H9 (cell line): Measurements from ENCODE around the gene FHIT. TPM values are rescaled to one million over a fixed set of nuclear protein-coding genes. Genes with fewer than 3 reads are reported as not detected.

Experiments
- DNase-seq: peaks from one replicate; pipeline ENCODE4 v3.0.0-alpha.2; 2017
- H2AFZ ChIP-seq: one replicate; pipeline ENCODE4 v1.6.1; 2013; ENCODE audit warnings: mild to moderate bottlenecking, low read length, control low read depth, moderate library complexity
- H2AK5ac ChIP-seq: 2 replicates; pipeline ENCODE4 v1.6.1; 2013; ENCODE audit warnings: low read length, control low read depth, mixed read lengths; ENCODE audit not compliant: insufficient read length
- H2BK120ac ChIP-seq: one replicate; pipeline ENCODE4 v1.6.1; 2013; ENCODE audit warnings: low read depth, mild to moderate bottlenecking, low read length, control low read depth, inconsistent platforms; ENCODE audit not compliant: poor library complexity, severe bottlenecking
- H2BK12ac ChIP-seq: 2 replicates; pipeline ENCODE4 v1.6.1; 2013; ENCODE audit warnings: low read length, control low read depth, mixed read lengths, low read depth; ENCODE audit not compliant: insufficient read length
- H2BK15ac ChIP-seq: 2 replicates; pipeline ENCODE4 v1.6.1; 2013; ENCODE audit warnings: low read depth, low read length, control low read depth
- H2BK20ac ChIP-seq: one replicate; pipeline ENCODE4 v1.6.1; 2013; ENCODE audit warnings: low read depth, mild to moderate bottlenecking, low read length, control low read depth, inconsistent platforms; ENCODE audit not compliant: poor library complexity, severe bottlenecking
- H2BK5ac ChIP-seq: 2 replicates; pipeline ENCODE4 v1.6.1; 2013; ENCODE audit warnings: low read length, control low read depth, mixed read lengths; ENCODE audit not compliant: insufficient read length
- H3K14ac ChIP-seq: 2 replicates; pipeline ENCODE4 v1.6.1; 2013; ENCODE audit warnings: low read length, control low read depth; ENCODE audit not compliant: insufficient read depth
- H3K18ac ChIP-seq: 2 replicates; pipeline ENCODE4 v1.6.1; 2013; ENCODE audit warnings: low read depth, mild to moderate bottlenecking, mixed read lengths, low read length, control low read depth; ENCODE audit not compliant: insufficient read length
- H3K23ac ChIP-seq: 2 replicates; pipeline ENCODE4 v1.6.1; 2013; ENCODE audit warnings: low read length, control low read depth, mixed read lengths, low read depth; ENCODE audit not compliant: insufficient read length
- H3K23me2 ChIP-seq: 2 replicates; pipeline ENCODE4 v1.6.1; 2013; ENCODE audit warnings: low read depth, mild to moderate bottlenecking, mixed read lengths, low read length, control low read depth; ENCODE audit not compliant: insufficient read length, poor library complexity, severe bottlenecking
- H3K27ac ChIP-seq: 2 replicates; pipeline ENCODE4 v1.5.1; 2013; ENCODE audit warnings: low read length, control low read depth, mixed read lengths, low read depth; ENCODE audit not compliant: insufficient read length
- H3K27me3 ChIP-seq: 2 replicates; pipeline ENCODE4 v1.6.1; 2013; ENCODE audit warnings: low read length, control low read depth, inconsistent platforms; ENCODE audit not compliant: insufficient read depth
- H3K4ac ChIP-seq: 2 replicates; pipeline ENCODE4 v1.6.1; 2013; ENCODE audit warnings: low read depth, mild to moderate bottlenecking, control low read depth, inconsistent platforms, low read length, moderate library complexity
- H3K4me1 ChIP-seq: 2 replicates; pipeline ENCODE4 v1.6.1; 2013; ENCODE audit warnings: low read length, control low read depth, inconsistent platforms; ENCODE audit not compliant: insufficient read depth
- H3K4me2 ChIP-seq: 2 replicates; pipeline ENCODE4 v1.6.1; 2013; ENCODE audit warnings: low read length, control low read depth, mixed read lengths; ENCODE audit not compliant: insufficient read length, insufficient read depth
- H3K56ac ChIP-seq: 2 replicates; pipeline ENCODE4 v1.6.1; 2013; ENCODE audit warnings: low read depth, mild to moderate bottlenecking, mixed read lengths, low read length, control low read depth; ENCODE audit not compliant: insufficient read length
- H3K79me1 ChIP-seq: 2 replicates; pipeline ENCODE4 v1.6.1; 2013; ENCODE audit warnings: low read depth, mild to moderate bottlenecking, moderate library complexity, low read length, control low read depth, inconsistent platforms; ENCODE audit not compliant: insufficient read depth, poor library complexity, severe bottlenecking
- H3K79me2 ChIP-seq: 2 replicates; pipeline ENCODE4 v1.6.1; 2013; ENCODE audit warnings: low read length, control low read depth, inconsistent platforms; ENCODE audit not compliant: insufficient read depth
- H3K9ac ChIP-seq: 2 replicates; pipeline ENCODE4 v1.6.1; 2013; ENCODE audit warnings: low read length, control low read depth, mixed read lengths; ENCODE audit not compliant: insufficient read length; ENCODE audit errors: extremely low read depth
- H3K9me3 ChIP-seq: one replicate; pipeline ENCODE4 v1.6.1; 2013; ENCODE audit warnings: low read depth, low read length, inconsistent platforms; ENCODE audit not compliant: control insufficient read depth
- H3T11ph ChIP-seq: one replicate; pipeline ENCODE4 v1.6.1; 2013; ENCODE audit warnings: mild to moderate bottlenecking, low read length, control low read depth, inconsistent platforms
- H4K20me1 ChIP-seq: one replicate; pipeline ENCODE4 v1.6.1; 2013; ENCODE audit not compliant: control insufficient read depth, insufficient read length, insufficient read depth
- H4K5ac ChIP-seq: 2 replicates; pipeline ENCODE4 v1.6.1; 2013; ENCODE audit warnings: low read depth, mild to moderate bottlenecking, mixed read lengths, low read length, control low read depth; ENCODE audit not compliant: insufficient read length
- H4K8ac ChIP-seq: replicated peaks from 2 replicates; pipeline ENCODE4 v1.6.1; 2013; ENCODE audit warnings: low read length, control low read depth, mixed read lengths, low read depth; ENCODE audit not compliant: insufficient read length
- H4K91ac ChIP-seq: 2 replicates; pipeline ENCODE4 v1.6.1; 2013; ENCODE audit warnings: low read depth, mild to moderate bottlenecking, moderate library complexity, mixed read lengths, low read length, control low read depth; ENCODE audit not compliant: insufficient read length
- H3K27ac Mint-ChIP-seq, 3 experiments: 2 replicates in 2 of 3; 3 replicates in 1 of 3; pipeline ENCODE4 v1.8.0; 2020 to 2021; ENCODE audit warnings: mixed read lengths in 3 of 3, mild to moderate bottlenecking in 1 of 3, moderate library complexity in 1 of 3
- H3K27me3 Mint-ChIP-seq: 2 replicates; pipeline ENCODE4 v1.8.0; 2021; ENCODE audit warnings: low read depth, mild to moderate bottlenecking, moderate library complexity, mixed read lengths
- H3K36me3 Mint-ChIP-seq, 3 experiments: 2 replicates in 2 of 3; 3 replicates in 1 of 3; pipeline ENCODE4 v1.8.0; 2020 to 2021; ENCODE audit warnings: low read depth in 3 of 3, mixed read lengths in 3 of 3; ENCODE audit not compliant: insufficient read depth in 1 of 3
- H3K4me1 Mint-ChIP-seq, 2 experiments: 2 replicates each; pipeline ENCODE4 v1.8.0; 2020; ENCODE audit warnings: mixed read lengths in 2 of 2
- H3K4me3 Mint-ChIP-seq, 2 experiments: 2 replicates in 1 of 2; 3 replicates in 1 of 2; pipeline ENCODE4 v1.8.0; 2020 to 2021; ENCODE audit warnings: mild to moderate bottlenecking in 2 of 2, mixed read lengths in 2 of 2, moderate library complexity in 1 of 2
- H3K9me3 Mint-ChIP-seq, 2 experiments: 2 replicates in 1 of 2; 3 replicates in 1 of 2; pipeline ENCODE4 v1.8.0; 2020; ENCODE audit warnings: mild to moderate bottlenecking in 2 of 2, mixed read lengths in 2 of 2, moderate library complexity in 1 of 2
- WGBS: extraction: QIAGEN DNeasy Blood & Tissue Kit; methylation state at CpG from one replicate; pipeline ENCODE4 v1.1.7; 2013; ENCODE audit warnings: missing lambda C conversion rate, low lambda C conversion rate, mixed read lengths; ENCODE audit not compliant: insufficient read length; ENCODE audit errors: extremely low coverage; 5-methylcytosine and 5-hydroxymethylcytosine counted together
- total RNA-seq: library from RNA; stranded (reverse); gene quantifications from 2 replicates; pipeline ENCODE4 v1.2.1, GENCODE V29; 2021
- TF ChIP-seq, protein P1 (sequence below): fragments of 200-600 bp; sonication (generic); conservative IDR thresholded peaks from 3 replicates; pipeline ENCODE4 v1.8.0; 2021; ENCODE audit warnings: antibody characterized with exemption, mild to moderate bottlenecking

The FHIT gene
- total RNA-seq, 1 experiment from 2014 or later = 3.0 TPM

DNA sequence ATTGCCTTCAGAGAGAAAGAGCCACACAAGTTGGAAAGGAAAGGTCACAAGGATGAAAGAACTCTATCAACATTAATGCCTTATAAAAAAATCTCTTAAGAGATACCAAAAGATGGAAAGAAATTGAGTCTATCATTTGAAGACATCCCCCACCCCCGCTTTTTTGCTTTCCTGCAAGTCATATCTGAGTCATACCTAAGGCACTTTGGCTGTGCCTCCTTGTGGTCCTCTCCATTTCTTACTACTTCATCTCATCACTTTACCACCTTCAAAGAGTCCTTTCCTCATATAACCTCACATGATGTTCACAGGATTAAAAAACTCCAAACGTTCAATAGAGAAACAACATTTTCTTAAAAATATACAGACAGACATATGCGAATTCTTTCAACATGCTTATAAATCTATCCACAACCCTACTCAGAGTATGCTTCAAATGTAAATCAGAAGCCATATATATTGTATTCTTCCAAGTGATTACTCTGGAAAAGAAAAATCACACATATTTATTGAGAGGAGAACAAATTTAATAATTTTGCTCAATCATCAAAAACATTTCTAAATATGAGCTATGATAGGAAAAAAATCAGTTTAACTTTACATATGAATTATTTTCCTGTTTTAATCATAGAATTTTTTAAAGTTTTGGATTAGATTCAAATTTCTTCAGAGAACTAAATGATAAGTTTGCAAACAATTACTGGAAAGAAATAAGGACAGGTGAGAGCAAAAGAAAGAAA lies 1197.6 kb downstream of the FHIT start:
- no peaks in the 10 kb centered on the region for H3K4me1 Mint-ChIP-seq
- no peak overlapping the region for H3K23ac ChIP-seq
- no CpG with 5 or more reads among the region's 3 CpGs for WGBS
- no peak overlapping the region for H3K9ac ChIP-seq
- no peak overlapping the region for H2BK20ac ChIP-seq
- H2BK15ac ChIP-seq = no peak overlapping the region
- H3K18ac ChIP-seq = no peak overlapping the region
- no peak overlapping the region for H2AK5ac ChIP-seq
- no peak overlapping the region for H3K4me3 Mint-ChIP-seq
- H4K8ac ChIP-seq = no peak overlapping the region
- H3K4me2 ChIP-seq = no peak overlapping the region
- no peaks in the 10 kb centered on the region for H3K79me1 ChIP-seq
- peaks cover 8% of the 10 kb centered on the region in 2 experiments; a peak in 3 of 5 replicates for H3K9me3 Mint-ChIP-seq
- H2BK120ac ChIP-seq = no peak overlapping the region
- H4K20me1 ChIP-seq = no peaks in the 10 kb centered on the region
- H3K4ac ChIP-seq = no peak overlapping the region
- no peak overlapping the region for H3K27ac Mint-ChIP-seq
- H3K23me2 ChIP-seq = no peaks in the 10 kb centered on the region
- no peak overlapping the region for H2AFZ ChIP-seq
- H2BK12ac ChIP-seq = no peak overlapping the region
- no peak overlapping the region for H3K27ac ChIP-seq
- no peaks in the 10 kb centered on the region for H3K4me1 ChIP-seq
- H3K36me3 Mint-ChIP-seq = no peaks in the 10 kb centered on the region; a peak in 3 of 7 replicates
- H3K56ac ChIP-seq = no peak overlapping the region
- H3K27me3 Mint-ChIP-seq = no peaks in the 10 kb centered on the region
- H2BK5ac ChIP-seq = no peak overlapping the region
- no peak overlapping the region for H4K91ac ChIP-seq
- H3K27me3 ChIP-seq = no peaks in the 10 kb centered on the region
- no peaks in the 10 kb centered on the region for H3K9me3 ChIP-seq
- H3K79me2 ChIP-seq = no peaks in the 10 kb centered on the region
- no peak overlapping the region for H4K5ac ChIP-seq
- no peak overlapping the region for H3K14ac ChIP-seq
- TF ChIP-seq, protein P1, sequence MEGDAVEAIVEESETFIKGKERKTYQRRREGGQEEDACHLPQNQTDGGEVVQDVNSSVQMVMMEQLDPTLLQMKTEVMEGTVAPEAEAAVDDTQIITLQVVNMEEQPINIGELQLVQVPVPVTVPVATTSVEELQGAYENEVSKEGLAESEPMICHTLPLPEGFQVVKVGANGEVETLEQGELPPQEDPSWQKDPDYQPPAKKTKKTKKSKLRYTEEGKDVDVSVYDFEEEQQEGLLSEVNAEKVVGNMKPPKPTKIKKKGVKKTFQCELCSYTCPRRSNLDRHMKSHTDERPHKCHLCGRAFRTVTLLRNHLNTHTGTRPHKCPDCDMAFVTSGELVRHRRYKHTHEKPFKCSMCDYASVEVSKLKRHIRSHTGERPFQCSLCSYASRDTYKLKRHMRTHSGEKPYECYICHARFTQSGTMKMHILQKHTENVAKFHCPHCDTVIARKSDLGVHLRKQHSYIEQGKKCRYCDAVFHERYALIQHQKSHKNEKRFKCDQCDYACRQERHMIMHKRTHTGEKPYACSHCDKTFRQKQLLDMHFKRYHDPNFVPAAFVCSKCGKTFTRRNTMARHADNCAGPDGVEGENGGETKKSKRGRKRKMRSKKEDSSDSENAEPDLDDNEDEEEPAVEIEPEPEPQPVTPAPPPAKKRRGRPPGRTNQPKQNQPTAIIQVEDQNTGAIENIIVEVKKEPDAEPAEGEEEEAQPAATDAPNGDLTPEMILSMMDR = no peak
- H3T11ph ChIP-seq = no peak overlapping the region
- no peak for DNase-seq
